ENCODE data around the gene PRKAR2B. TPM values are rescaled to one million over a fixed set of nuclear protein-coding genes. Genes with fewer than 3 reads are reported as not detected.

Gene PRKAR2B
- polyA plus RNA-seq, 1 of the 3 experiments (the other 2 are of a cell fraction) = 17.3 TPM

- no peaks in the 10 kb centered on the region for H4K20me1 ChIP-seq (ENCODE audit: insufficient read depth)
- no peaks in the 10 kb centered on the region for H3K79me2 ChIP-seq (ENCODE audit: insufficient read depth)
- H3K27ac ChIP-seq (ENCODE audit: low read depth in 2 of 2, low read length in 1 of 2) = peak overlapping the region in 1 of 2 experiments; percentile 18; a peak in 1 of 4 replicates
- peaks cover 17 to 30% of the 10 kb centered on the region in 2 experiments for H3K36me3 ChIP-seq (replicated peaks in 1 of 2; ENCODE audit: control insufficient read depth in 1 of 2, insufficient read depth in 2 of 2, low read length in 1 of 2)
- H3K4me2 ChIP-seq = no peak overlapping the region
- H3K4me1 ChIP-seq (ENCODE audit: control insufficient read depth in 1 of 2, insufficient read depth in 2 of 2, low read depth in 1 of 2, low read length in 1 of 2) = peaks cover 2 to 7% of the 10 kb centered on the region in 2 experiments; a peak in 2 of 4 replicates
- H2AFZ ChIP-seq (ENCODE audit: low read depth) = no peak overlapping the region
- H3F3A ChIP-seq (replicated peaks; ENCODE audit: insufficient read depth) = peaks cover 5% of the 10 kb centered on the region
- H3K9ac ChIP-seq = no peak overlapping the region
- no peak overlapping the region for H3K4me3 ChIP-seq (ENCODE audit: low read depth in 2 of 2, low read length in 1 of 2)
- WGBS (ENCODE audit: low lambda C conversion rate) = 57% methylated on average over 5 of the region's 5 CpGs
- DNase-seq = no peak
- POLR2A ChIA-PET = interaction anchor here (0.6 kb wide), 1 partner anchor 839 kb away, joined by 3 read pairs; no protein-coding TSS in a partner anchor
- H3K9me2 ChIP-seq = no peaks in the 10 kb centered on the region
- CTCF ChIA-PET = interaction anchor here (0.9 to 5.0 kb wide), 2 partner anchors 13 to 370 kb away, joined by 3 to 62 read pairs; no protein-coding TSS in a partner anchor
- TF ChIP-seq MEF2A (IDR thresholded peaks at IDR 0.05; ENCODE audit: borderline replicate concordance, low read depth) = no peak
- TF ChIP-seq FOSL2 (IDR thresholded peaks at IDR 0.05; ENCODE audit: borderline replicate concordance, low read depth) = peak; percentile 46; the same call in 1 of the 2 replicates
- TF ChIP-seq GATA2 (CRISPR knock-in tag; IDR thresholded peaks at IDR 0.05) = no peak
- no peak for TF ChIP-seq RXRA (IDR thresholded peaks at IDR 0.05; ENCODE audit: borderline replicate concordance, low read depth)
- TF ChIP-seq TAF1 (IDR thresholded peaks at IDR 0.05; ENCODE audit: borderline replicate concordance, low read depth, low read length) = no peak
- TF ChIP-seq ZBTB33 (IDR thresholded peaks at IDR 0.05; ENCODE audit: borderline replicate concordance, low read depth) = no peak
- no peak for TF ChIP-seq MXI1 (IDR thresholded peaks at IDR 0.05; ENCODE audit: low read depth, low read length)
- TF ChIP-seq NRF1 (IDR thresholded peaks at IDR 0.05; ENCODE audit: low read depth, low read length) = no peak
- no peak for TF ChIP-seq EZH2phosphoT487 (IDR thresholded peaks at IDR 0.05; ENCODE audit: borderline replicate concordance, low read depth)
- TF ChIP-seq ELF1 (IDR thresholded peaks at IDR 0.05) = no peak
- no peak for TF ChIP-seq FOXJ3 (CRISPR knock-in tag; IDR thresholded peaks at IDR 0.05)
- no peak for TF ChIP-seq PBX3 (IDR thresholded peaks at IDR 0.05)
- TF ChIP-seq TCF12 (IDR thresholded peaks at IDR 0.05) = peak; percentile 24; the same call in 1 of the 2 replicates
- no peak for TF ChIP-seq EP300 (IDR thresholded peaks at IDR 0.05; ENCODE audit: borderline replicate concordance in 1 of 2, low read depth in 1 of 2, low read length in 1 of 2)
- no peak for TF ChIP-seq SMC3 (IDR thresholded peaks at IDR 0.05; ENCODE audit: low read depth, low read length)
- TF ChIP-seq RAD21 (IDR thresholded peaks at IDR 0.05; ENCODE audit: low read length) = no peak
- TF ChIP-seq RFX5 (IDR thresholded peaks at IDR 0.05; ENCODE audit: low read length) = no peak
- peak; percentile 28; the same call in 1 of the 2 replicates for TF ChIP-seq JUND (IDR thresholded peaks at IDR 0.05)
- no peak for TF ChIP-seq FOXM1 (IDR thresholded peaks at IDR 0.05; ENCODE audit: low read depth)
- no peaks in the 10 kb centered on the region for H3K9me3 ChIP-seq
- no peaks in the 10 kb centered on the region for H3K27me3 ChIP-seq (ENCODE audit: insufficient read depth)
These were observed 118.0 kb downstream of the PRKAR2B start for GRCh38 chr7:107162475-107162874.

Data from SK-N-SH (cell line).